ENCODE results near the gene ANAPC15. TPM values are rescaled to one million over a fixed set of nuclear protein-coding genes. Genes with fewer than 3 reads are reported as not detected.

Gene ANAPC15
- total RNA-seq, 2 donors from 2014 or later, result 28.9 to 54.2 TPM

DNA sequence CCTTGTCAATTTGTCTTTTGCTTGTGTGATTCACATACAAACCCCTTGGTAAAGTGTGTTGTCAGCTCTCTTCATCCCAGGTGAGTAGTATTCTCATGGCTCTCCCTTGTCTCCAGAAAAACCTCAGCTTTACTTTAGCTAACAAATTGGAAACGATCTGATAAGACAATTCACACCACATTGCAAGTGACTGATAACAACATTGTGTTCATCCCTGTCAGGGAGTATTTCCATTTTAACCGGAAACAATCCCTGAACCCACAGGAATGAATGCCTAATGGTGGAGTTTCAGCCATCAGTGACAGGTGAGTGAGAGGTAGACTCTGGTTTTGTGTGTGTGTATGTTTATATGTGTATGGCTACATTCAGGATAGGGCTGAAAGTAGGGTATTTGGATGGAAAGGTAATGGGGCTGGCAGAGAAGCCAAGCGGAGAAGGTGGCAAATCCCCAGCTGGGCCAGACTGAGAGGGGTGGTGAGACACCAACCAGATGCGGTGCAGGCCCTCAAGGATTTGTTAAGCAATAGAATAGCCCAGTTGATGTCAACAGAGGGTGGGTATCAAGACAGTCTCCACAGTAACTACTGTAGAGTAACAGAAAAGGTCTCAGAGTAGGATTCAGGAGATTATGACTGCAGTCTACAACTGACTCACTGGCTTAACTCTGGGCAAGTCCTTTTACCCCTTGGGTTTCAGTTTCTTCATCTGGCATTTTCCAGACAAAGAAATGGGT lies 24.3 kb downstream of the ANAPC15 start:
- Histone ChIP-seq H3K4me1 (replicated peaks) (peaks cover 9% of the 10 kb centered on the region), H3K27ac (no peak overlapping the region), H3K27me3 (replicated peaks; ENCODE audit: insufficient read depth) (no peaks in the 10 kb centered on the region), H3K36me3 (no peaks in the 10 kb centered on the region), H3K4me3 (no peak overlapping the region), H3K9me3 (no peaks in the 10 kb centered on the region)
- no peak for DNase-seq (ENCODE audit: low spot score)
- 72% methylated on average over 4 of the region's 4 CpGs for WGBS
- TF ChIP-seq, protein P1, sequence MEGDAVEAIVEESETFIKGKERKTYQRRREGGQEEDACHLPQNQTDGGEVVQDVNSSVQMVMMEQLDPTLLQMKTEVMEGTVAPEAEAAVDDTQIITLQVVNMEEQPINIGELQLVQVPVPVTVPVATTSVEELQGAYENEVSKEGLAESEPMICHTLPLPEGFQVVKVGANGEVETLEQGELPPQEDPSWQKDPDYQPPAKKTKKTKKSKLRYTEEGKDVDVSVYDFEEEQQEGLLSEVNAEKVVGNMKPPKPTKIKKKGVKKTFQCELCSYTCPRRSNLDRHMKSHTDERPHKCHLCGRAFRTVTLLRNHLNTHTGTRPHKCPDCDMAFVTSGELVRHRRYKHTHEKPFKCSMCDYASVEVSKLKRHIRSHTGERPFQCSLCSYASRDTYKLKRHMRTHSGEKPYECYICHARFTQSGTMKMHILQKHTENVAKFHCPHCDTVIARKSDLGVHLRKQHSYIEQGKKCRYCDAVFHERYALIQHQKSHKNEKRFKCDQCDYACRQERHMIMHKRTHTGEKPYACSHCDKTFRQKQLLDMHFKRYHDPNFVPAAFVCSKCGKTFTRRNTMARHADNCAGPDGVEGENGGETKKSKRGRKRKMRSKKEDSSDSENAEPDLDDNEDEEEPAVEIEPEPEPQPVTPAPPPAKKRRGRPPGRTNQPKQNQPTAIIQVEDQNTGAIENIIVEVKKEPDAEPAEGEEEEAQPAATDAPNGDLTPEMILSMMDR (IDR thresholded peaks at IDR 0.05), result no peak
- no peak for TF ChIP-seq POLR2AphosphoS5 (IDR thresholded peaks at IDR 0.05)
- intact Hi-C loops (cut with DNase I), result loop anchor here (5.0 kb wide), 1 partner anchor 111 kb away; no protein-coding TSS in a partner anchor

DNA sequence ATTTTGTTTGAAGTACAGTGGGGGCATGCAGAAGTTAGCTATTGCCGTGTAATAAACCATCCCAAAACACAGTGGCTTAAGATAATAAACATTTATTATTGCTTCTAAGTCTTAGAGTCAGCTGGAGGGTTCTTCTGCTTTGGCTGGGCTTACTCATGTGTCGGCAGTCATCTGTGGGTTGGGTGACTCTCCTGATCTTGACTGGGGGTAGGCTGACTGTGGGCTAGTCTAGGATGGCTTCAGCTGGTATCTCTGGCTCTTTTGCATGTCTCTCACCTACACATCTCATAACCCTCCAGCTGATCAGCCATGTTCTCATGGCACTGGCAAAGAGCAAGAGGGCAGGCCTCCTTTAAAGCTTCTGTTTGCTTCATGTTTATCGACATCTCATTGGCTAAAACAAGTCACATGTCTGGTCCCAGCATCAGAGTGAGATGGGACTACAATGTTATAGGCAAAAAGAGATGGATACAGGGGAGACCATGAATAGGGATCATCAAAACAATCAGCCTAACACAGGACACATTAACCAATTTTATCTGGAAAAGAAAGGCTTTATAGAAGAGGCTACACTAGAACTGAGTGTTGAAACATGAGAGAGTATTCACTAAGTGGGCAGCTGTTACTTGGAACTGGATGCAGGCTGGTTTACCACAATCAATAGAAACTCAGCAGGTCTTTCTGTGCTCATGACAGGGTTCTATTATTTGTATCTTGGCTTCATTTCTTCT lies 26.7 kb downstream of the ANAPC15 start:
- H3K36me3 ChIP-seq, result no peaks in the 10 kb centered on the region
- WGBS, result 66% methylated on average over 3 of the region's 3 CpGs
- intact Hi-C loops (cut with DNase I), result loop anchor here (5.0 kb wide), 1 partner anchor 108 kb away; no protein-coding TSS in a partner anchor
- H3K27ac ChIP-seq, result peak overlapping the region; percentile 21 to 50
- no peaks in the 10 kb centered on the region for H3K9me3 ChIP-seq
- TF ChIP-seq, protein P1 (IDR thresholded peaks at IDR 0.05), result no peak
- TF ChIP-seq POLR2A (IDR thresholded peaks at IDR 0.05), result no peak
- no peak for DNase-seq (ENCODE audit: low spot score)
- no peak overlapping the region for H3K4me3 ChIP-seq
- H3K27me3 ChIP-seq (replicated peaks; ENCODE audit: insufficient read depth), result no peaks in the 10 kb centered on the region
- H3K4me1 ChIP-seq (replicated peaks), result peaks cover 23% of the 10 kb centered on the region

DNA sequence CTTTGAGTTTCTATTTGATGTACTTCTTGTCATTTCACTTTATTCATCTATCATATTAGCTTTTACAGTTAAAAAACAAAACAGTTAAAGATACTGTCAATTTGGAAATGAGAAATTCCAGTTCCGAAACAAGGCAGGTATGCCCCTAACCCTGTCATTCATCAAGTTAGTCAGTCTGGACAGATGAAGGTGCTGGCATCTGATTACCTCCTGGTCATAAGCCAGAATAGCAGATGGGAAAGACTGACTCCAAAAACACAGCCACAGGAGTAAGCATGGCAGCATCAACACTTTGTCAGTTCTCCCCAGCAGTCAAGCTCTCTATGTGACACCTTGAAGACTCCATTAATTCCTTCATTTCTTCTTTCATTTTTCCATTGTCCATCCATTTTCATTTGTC lies 27.5 kb downstream of the ANAPC15 start:
- 79% methylated on average over 1 of the region's 1 CpG for WGBS
- Histone ChIP-seq H3K9me3 (no peaks in the 10 kb centered on the region), H3K27ac (peak overlapping the region in 1 of 2 donors; percentile 50), H3K4me1 (replicated peaks) (peaks cover 21% of the 10 kb centered on the region), H3K4me3 (no peak overlapping the region), H3K27me3 (replicated peaks; ENCODE audit: insufficient read depth) (no peaks in the 10 kb centered on the region), H3K36me3 (no peaks in the 10 kb centered on the region)
- TF ChIP-seq, protein P1 (IDR thresholded peaks at IDR 0.05), result no peak
- TF ChIP-seq POLR2AphosphoS5 (IDR thresholded peaks at IDR 0.05) (no peak), POLR2A (IDR thresholded peaks at IDR 0.05) (no peak)
- DNase-seq (ENCODE audit: low spot score), result no peak
- intact Hi-C loops (cut with DNase I), result loop anchor here (5.0 kb wide), 1 partner anchor 108 kb away; no protein-coding TSS in a partner anchor

DNA sequence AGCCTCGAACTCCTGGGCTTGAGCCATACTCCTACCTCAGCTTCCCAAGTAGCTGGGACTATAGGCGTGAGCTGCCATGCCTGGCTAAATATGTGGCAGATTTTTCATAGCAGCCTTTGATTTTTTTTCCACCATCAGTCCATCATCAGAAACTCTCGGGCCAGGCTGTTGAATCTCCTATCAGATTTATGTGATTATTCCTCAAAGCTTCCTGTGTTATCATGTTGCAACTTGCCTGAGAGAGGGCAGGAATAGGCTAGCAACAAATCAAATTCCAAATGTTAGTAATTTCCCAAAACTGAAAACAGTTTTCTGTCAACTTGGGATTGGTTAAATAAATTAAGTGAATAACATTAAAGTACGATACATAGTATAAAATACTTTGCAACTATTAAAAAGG lies 28.4 kb downstream of the ANAPC15 start:
- DNase-seq (ENCODE audit: low spot score), result no peak
- H3K36me3 ChIP-seq, result no peaks in the 10 kb centered on the region
- peak overlapping the region; percentile 95 to 97 for H3K27ac ChIP-seq
- 36% methylated on average over 4 of the region's 4 CpGs for WGBS
- no peak overlapping the region for H3K4me3 ChIP-seq
- no peaks in the 10 kb centered on the region for H3K9me3 ChIP-seq
- TF ChIP-seq, protein P1 (IDR thresholded peaks at IDR 0.05), result no peak
- TF ChIP-seq POLR2AphosphoS5 (IDR thresholded peaks at IDR 0.05), result peak; percentile 24
- H3K4me1 ChIP-seq (replicated peaks), result peaks cover 21% of the 10 kb centered on the region
- intact Hi-C loops (cut with DNase I), result no loop called here
- no peaks in the 10 kb centered on the region for H3K27me3 ChIP-seq (replicated peaks; ENCODE audit: insufficient read depth)

Data from prostate gland (tissue), 2 donors.